IPS-11a (cell line): ENCODE data around the gene CWF19L2.
A peak's percentile ranks its signal among the peaks of the same experiment; 100 is the strongest.
"Not testable (repeated sequence)": the region's sequence is repeated elsewhere in the genome, so short reads cannot be mapped to it uniquely, and the experiment has no call there.

Source experiments
- H3K4me3 ChIP-seq: one replicate; pipeline ENCODE4 v1.5.1; 2013; ENCODE audit warnings: low read depth, low read length, control low read depth

Gene CWF19L2

GRCh38 chr11:107439586-107440167 is 17.9 kb downstream of the CWF19L2 start:
- no peak overlapping the region for H3K4me3 ChIP-seq

- no peak overlapping the region for H3K4me3 ChIP-seq
Observed at GRCh38 chr11:107438148-107438547, 19.5 kb downstream of the CWF19L2 start.

- no peak overlapping the region for H3K4me3 ChIP-seq
Observed at GRCh38 chr11:107430525-107430924, 27.1 kb downstream of the CWF19L2 start.

GRCh38 chr11:107427569-107428180 is 29.9 kb downstream of the CWF19L2 start:
- H3K4me3 ChIP-seq, result no peak overlapping the region

- no peak overlapping the region for H3K4me3 ChIP-seq
Observed at GRCh38 chr11:107413352-107413751, 44.3 kb downstream of the CWF19L2 start.

- no peak overlapping the region for H3K4me3 ChIP-seq
Observed at GRCh38 chr11:107408762-107409211, 48.8 kb downstream of the CWF19L2 start.

- no peak overlapping the region for H3K4me3 ChIP-seq
Observed at GRCh38 chr11:107405260-107405659, 52.4 kb downstream of the CWF19L2 start.

GRCh38 chr11:107401131-107401530 is 56.5 kb downstream of the CWF19L2 start:
- H3K4me3 ChIP-seq, result not testable (repeated sequence)

- no peak overlapping the region for H3K4me3 ChIP-seq
Observed at GRCh38 chr11:107397357-107397756, 60.3 kb downstream of the CWF19L2 start.

GRCh38 chr11:107392611-107393010 is 65.0 kb downstream of the CWF19L2 start:
- no peak overlapping the region for H3K4me3 ChIP-seq

- H3K4me3 ChIP-seq, result not testable (repeated sequence)
Observed at GRCh38 chr11:107390701-107391100, 66.9 kb downstream of the CWF19L2 start.

- no peak overlapping the region for H3K4me3 ChIP-seq
Observed at GRCh38 chr11:107387666-107388065, 70.0 kb downstream of the CWF19L2 start.

- H3K4me3 ChIP-seq, result no peak overlapping the region
Observed at GRCh38 chr11:107385361-107385981, 72.2 kb downstream of the CWF19L2 start.

GRCh38 chr11:107384144-107384852 is 73.3 kb downstream of the CWF19L2 start:
- no peak overlapping the region for H3K4me3 ChIP-seq

GRCh38 chr11:107372439-107372838 is 85.2 kb downstream of the CWF19L2 start:
- peak overlapping the region; percentile 48 for H3K4me3 ChIP-seq

GRCh38 chr11:107370390-107370789 is 87.2 kb downstream of the CWF19L2 start:
- no peak overlapping the region for H3K4me3 ChIP-seq

- H3K4me3 ChIP-seq, result no peak overlapping the region
Observed at GRCh38 chr11:107359701-107360100, 97.9 kb downstream of the CWF19L2 start.

- H3K4me3 ChIP-seq, result no peak overlapping the region
Observed at GRCh38 chr11:107357877-107358276, 99.7 kb downstream of the CWF19L2 start.

GRCh38 chr11:107354780-107355179 is 102.8 kb downstream of the CWF19L2 start:
- H3K4me3 ChIP-seq, result no peak overlapping the region

GRCh38 chr11:107337917-107338316 is 119.7 kb downstream of the CWF19L2 start:
- H3K4me3 ChIP-seq, result no peak overlapping the region

- H3K4me3 ChIP-seq, result no peak overlapping the region
Observed at GRCh38 chr11:107331728-107332127, 125.9 kb downstream of the CWF19L2 start.

GRCh38 chr11:107329164-107329563 is 128.5 kb downstream of the CWF19L2 start:
- H3K4me3 ChIP-seq, result no peak overlapping the region
